SK-N-SH (cell line): ENCODE results near the gene TMEM238L. TPM values are rescaled to one million over a fixed set of nuclear protein-coding genes. Genes with fewer than 3 reads are reported as not detected.

ENCODE experiments used
- CTCF ChIA-PET: fragments of 300-600, 350-600 bp; formaldehyde crosslinking; extraction: SDS; loops from one replicate; lab custom pipeline; 2021; lab: Yijun Ruan, JAX
- POLR2A ChIA-PET: fragments of 350-600 bp; sonication (Branson Sonifier 250); formaldehyde crosslinking; extraction: SDS; loops from one replicate; lab custom pipeline; 2020; ENCODE audit warnings: antibody characterized with exemption, inconsistent platforms; lab: Yijun Ruan, JAX
- DNase-seq: peaks from one replicate; pipeline ENCODE4 v3.0.0; 2012
- H2AFZ ChIP-seq: fragments of 200-600 bp; sonication (generic); 2 replicates; pipeline ENCODE4 v1.8.1; 2016; ENCODE audit warnings: antibody characterized with exemption, mild to moderate bottlenecking, low read depth
- H3F3A ChIP-seq: fragments of 200-600 bp; sonication (generic); replicated peaks from 2 replicates; pipeline ENCODE3; 2016; ENCODE audit warnings: antibody characterized with exemption, mild to moderate bottlenecking; ENCODE audit not compliant: insufficient read depth
- H3K27ac ChIP-seq, 2 experiments: fragments of 200-500 bp in 1 of 2; fragments of 200-600 bp in 1 of 2; sonication (Bioruptor generic) in 1 of 2; sonication (generic), shearing (Covaris generic) in 1 of 2; 2 replicates each; pipeline versions ENCODE4 v1.5.1 to v1.6.1; 2014 to 2016; ENCODE audit warnings: low read depth in 2 of 2, inconsistent platforms in 1 of 2, low read length in 1 of 2, mild to moderate bottlenecking in 1 of 2, mixed read lengths in 1 of 2
- H3K27me3 ChIP-seq: fragments of 200-600 bp; sonication (generic), shearing (Covaris generic); 2 replicates; pipeline ENCODE4 v1.6.1; 2016; ENCODE audit warnings: mixed run types; ENCODE audit not compliant: insufficient read depth
- H3K36me3 ChIP-seq, 2 experiments: fragments of 200-500 bp in 1 of 2; fragments of 200-600 bp in 1 of 2; sonication (Bioruptor generic) in 1 of 2; sonication (generic) in 1 of 2; replicated peaks in 1 of 2; 2 replicates each; pipeline versions ENCODE3 to v1.5.1; 2014 to 2016; ENCODE audit warnings: low read length in 1 of 2, mild to moderate bottlenecking in 1 of 2; ENCODE audit not compliant: insufficient read depth in 2 of 2, control insufficient read depth in 1 of 2
- H3K4me1 ChIP-seq, 2 experiments: fragments of 200-500 bp in 1 of 2; fragments of 200-600 bp in 1 of 2; sonication (Bioruptor generic) in 1 of 2; sonication (generic), shearing (Covaris generic) in 1 of 2; 2 replicates each; pipeline versions ENCODE4 v1.5.1 to v1.6.1; 2014 to 2016; ENCODE audit warnings: low read depth in 1 of 2, low read length in 1 of 2, mixed run types in 1 of 2; ENCODE audit not compliant: insufficient read depth in 2 of 2, control insufficient read depth in 1 of 2
- H3K4me2 ChIP-seq: fragments of 200-600 bp; sonication (generic), shearing (Covaris generic); 2 replicates; pipeline ENCODE4 v1.6.1; 2017; ENCODE audit warnings: mixed run types
- H3K4me3 ChIP-seq, 2 experiments: fragments of 200-500 bp in 1 of 2; fragments of 200-600 bp in 1 of 2; sonication (Bioruptor generic) in 1 of 2; sonication (generic), shearing (Covaris generic) in 1 of 2; 2 replicates each; pipeline versions ENCODE4 v1.5.1 to v1.8.1; 2014 to 2016; ENCODE audit warnings: low read depth in 2 of 2, inconsistent platforms in 1 of 2, low read length in 1 of 2, mild to moderate bottlenecking in 1 of 2, mixed read lengths in 1 of 2, moderate library complexity in 1 of 2
- H3K79me2 ChIP-seq: fragments of 200-600 bp; sonication (generic); 2 replicates; pipeline ENCODE4 v1.8.1; 2017; ENCODE audit warnings: mild to moderate bottlenecking; ENCODE audit not compliant: insufficient read depth
- H3K9ac ChIP-seq: fragments of 200-600 bp; sonication (generic); 2 replicates; pipeline ENCODE4 v1.6.1; 2017; ENCODE audit warnings: mixed run types
- H3K9me2 ChIP-seq: fragments of 200-600 bp; sonication (generic); 2 replicates; pipeline ENCODE4 v1.6.1; 2017; ENCODE audit warnings: mixed run types
- H3K9me3 ChIP-seq: fragments of 200-600 bp; sonication (generic); 2 replicates; pipeline ENCODE4 v1.6.1; 2017; ENCODE audit warnings: mixed run types, mild to moderate bottlenecking, moderate library complexity
- H4K20me1 ChIP-seq: fragments of 200-600 bp; sonication (generic); 2 replicates; pipeline ENCODE4 v1.6.1; 2017; ENCODE audit warnings: mild to moderate bottlenecking, mixed run types; ENCODE audit not compliant: insufficient read depth
- CHD2 ChIP-seq: fragments of 150-350 bp; IDR thresholded peaks from 2 replicates; pipeline ENCODE4 v1.6.1; 2018; ENCODE audit warnings: low read length; ENCODE audit not compliant: partially characterized antibody
- CTCF ChIP-seq: fragments of 200-600 bp; sonication (generic); IDR thresholded peaks from 2 replicates; pipeline ENCODE4 v1.6.1; 2017; ENCODE audit warnings: antibody characterized with exemption, mild to moderate bottlenecking, moderate library complexity
- ELF1 ChIP-seq: IDR thresholded peaks from 2 replicates; pipeline ENCODE4 v1.4.0; 2012
- EP300 ChIP-seq, 2 experiments: IDR thresholded peaks; 2 replicates each; pipeline versions ENCODE4 v1.4.0 to v1.6.1; 2012; ENCODE audit warnings: borderline replicate concordance in 1 of 2, low read depth in 1 of 2, low read length in 1 of 2
- EZH2phosphoT487 ChIP-seq: fragments of 200-600 bp; sonication (generic); IDR thresholded peaks from 2 replicates; pipeline ENCODE4 v1.6.1; 2017; ENCODE audit warnings: low read depth, mixed run types, mild to moderate bottlenecking, antibody characterized with exemption, moderate library complexity, borderline replicate concordance
- GATA2 ChIP-seq: sonication (generic); formaldehyde crosslinking; IDR thresholded peaks from 2 replicates; pipeline ENCODE4 v1.5.0; 2020; ENCODE audit warnings: mild to moderate bottlenecking, missing genetic modification reagents
- MXI1 ChIP-seq: IDR thresholded peaks from 2 replicates; pipeline ENCODE4 v1.6.1; 2012; ENCODE audit warnings: mild to moderate bottlenecking, low read depth, low read length, improper control_type of control experiment
- NFIC ChIP-seq: IDR thresholded peaks from 2 replicates; pipeline ENCODE4 v1.4.0; 2012; ENCODE audit warnings: borderline replicate concordance
- REST ChIP-seq: IDR thresholded peaks from 2 replicates; pipeline ENCODE4 v1.6.1; 2012; ENCODE audit warnings: mild to moderate bottlenecking, low read depth, low read length, moderate library complexity
- RFX5 ChIP-seq: IDR thresholded peaks from 2 replicates; pipeline ENCODE4 v1.6.1; 2012; ENCODE audit warnings: mild to moderate bottlenecking, improper control_type of control experiment, low read length
- RXRA ChIP-seq: IDR thresholded peaks from 2 replicates; pipeline ENCODE4 v1.4.0; 2012; ENCODE audit warnings: low read depth, mild to moderate bottlenecking, borderline replicate concordance
- SIN3A ChIP-seq: IDR thresholded peaks from 2 replicates; pipeline ENCODE4 v1.6.1; 2012; ENCODE audit warnings: low read depth, mild to moderate bottlenecking, low read length, moderate library complexity, borderline replicate concordance
- TAF1 ChIP-seq: IDR thresholded peaks from 2 replicates; pipeline ENCODE4 v1.6.1; 2012; ENCODE audit warnings: low read depth, mild to moderate bottlenecking, low read length, moderate library complexity, borderline replicate concordance
- TCF12 ChIP-seq: IDR thresholded peaks from 2 replicates; pipeline ENCODE4 v1.4.0; 2012
- TEAD4 ChIP-seq: IDR thresholded peaks from 2 replicates; pipeline ENCODE4 v1.4.0; 2012; ENCODE audit warnings: mild to moderate bottlenecking, borderline replicate concordance; ENCODE audit not compliant: insufficient read depth
- USF2 ChIP-seq: fragments of 150-350 bp; IDR thresholded peaks from 2 replicates; pipeline ENCODE4 v1.6.1; 2017; ENCODE audit warnings: antibody characterized with exemption, low read length, low read depth, borderline replicate concordance
- WGBS: methylation state at CpG from one replicate; pipeline ENCODE4 v1.1.6; 2017; ENCODE audit warnings: low lambda C conversion rate; 5-methylcytosine and 5-hydroxymethylcytosine counted together
- polyA plus RNA-seq, 3 experiments: library from polyadenylated mRNA; depleted of rRNA; stranded (reverse); fragments of >200 nt; gene quantifications; 2 replicates each; pipeline ENCODE4 v1.2.3, GENCODE V29; 2012

TMEM238L gene
- polyA plus RNA-seq, 1 of the 3 experiments (the other 2 are of a cell fraction), result not detected

DNA sequence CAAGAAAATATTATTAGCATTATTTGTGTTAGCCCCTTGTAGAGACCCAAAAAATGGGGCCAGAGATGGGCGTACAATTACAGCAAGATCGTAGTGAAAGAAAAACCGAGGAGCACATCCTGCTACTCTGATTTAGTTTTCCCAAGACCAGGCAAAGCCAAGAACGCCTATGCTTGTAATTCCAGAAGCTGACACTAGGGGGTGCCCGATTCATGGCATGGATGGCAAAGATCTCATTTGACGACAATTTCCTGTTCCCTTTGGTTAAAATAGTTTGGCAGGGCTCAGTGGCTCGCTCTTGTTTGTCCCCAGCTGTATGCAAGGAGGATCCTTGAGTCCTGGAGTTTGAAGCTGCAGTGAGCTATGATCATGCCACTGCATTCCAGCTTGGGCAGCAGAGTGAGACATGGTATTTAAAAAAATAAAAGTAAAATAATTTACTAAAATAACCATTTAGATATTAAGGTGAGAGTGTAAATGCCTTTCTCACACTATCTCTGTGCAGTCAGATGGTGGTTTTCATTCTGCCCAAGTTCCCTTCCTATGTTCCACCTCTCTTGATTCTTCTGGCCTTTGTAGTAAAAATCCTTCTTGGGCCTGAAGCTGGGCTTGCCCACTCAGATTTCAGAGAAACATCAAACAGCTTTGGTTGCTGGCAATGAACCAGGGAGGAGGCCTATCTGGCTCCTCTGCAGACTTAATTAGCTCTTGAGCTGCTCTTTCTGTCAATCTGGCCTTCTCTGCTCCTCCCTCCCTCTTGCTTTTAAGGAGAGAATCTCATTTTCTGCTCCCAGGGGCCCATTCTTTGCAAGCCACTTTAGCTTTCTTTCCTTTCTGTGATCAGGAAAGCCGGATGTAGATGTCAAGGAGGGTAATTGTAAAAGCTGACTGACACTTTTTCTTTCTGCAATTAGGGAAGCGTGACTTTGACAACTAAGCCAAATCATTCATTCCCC, 31.2 kb downstream of the TMEM238L start:
- Histone ChIP-seq H3K4me2 (no peak overlapping the region), H2AFZ (no peak overlapping the region), H3K27me3 (no peaks in the 10 kb centered on the region), H3K9me3 (no peaks in the 10 kb centered on the region), H3K9me2 (no peaks in the 10 kb centered on the region), H3K9ac (no peak overlapping the region), H3K4me3 (peak overlapping the region in 1 of 2 experiments; percentile 50; a peak in 1 of 4 replicates), H4K20me1 (no peaks in the 10 kb centered on the region), H3K27ac (peak overlapping the region in 1 of 2 experiments; percentile 34; a peak in 1 of 4 replicates), H3F3A (no peaks in the 10 kb centered on the region), H3K36me3 (no peaks in the 10 kb centered on the region), H3K79me2 (no peaks in the 10 kb centered on the region), H3K4me1 (peaks cover 0 to 10% of the 10 kb centered on the region in 2 experiments; a peak in 1 of 4 replicates)
- TF ChIP-seq TCF12 (no peak), CTCF (peak; percentile 58)
- ChIA-PET POLR2A (no interaction called here), CTCF (interaction anchor here (1.0 to 3.0 kb wide), 9 partner anchors 11 to 91 kb away, joined by 3 to 17 read pairs (median 5); no protein-coding TSS in a partner anchor)
- WGBS, result 25% methylated on average over 9 of the region's 9 CpGs
- DNase-seq, result no peak

- H3K4me2 ChIP-seq, result no peak overlapping the region
- ChIA-PET POLR2A (no interaction called here), CTCF (interaction anchor here (3.0 kb wide), 1 partner anchor 34 kb away, joined by 17 read pairs; no protein-coding TSS in a partner anchor)
- H3K9ac ChIP-seq, result no peak overlapping the region
- no peaks in the 10 kb centered on the region for H3K9me3 ChIP-seq
- peaks cover 0 to 10% of the 10 kb centered on the region in 2 experiments; a peak in 1 of 4 replicates for H3K4me1 ChIP-seq
- H3K9me2 ChIP-seq, result no peaks in the 10 kb centered on the region
- DNase-seq, result no peak
- H3K27me3 ChIP-seq, result no peaks in the 10 kb centered on the region
- H3K79me2 ChIP-seq, result no peaks in the 10 kb centered on the region
- no peaks in the 10 kb centered on the region for H3K36me3 ChIP-seq
- H2AFZ ChIP-seq, result no peak overlapping the region
- H3F3A ChIP-seq, result no peaks in the 10 kb centered on the region
- no peaks in the 10 kb centered on the region for H4K20me1 ChIP-seq
- H3K27ac ChIP-seq, result peak overlapping the region in 1 of 2 experiments; percentile 44; a peak in 1 of 4 replicates
- WGBS, result 44% methylated on average over 2 of the region's 2 CpGs
- no peak overlapping the region for H3K4me3 ChIP-seq
- no peak for TF ChIP-seq GATA2
- TF ChIP-seq RXRA, result no peak
- TF ChIP-seq EZH2phosphoT487, result no peak
- no peak for TF ChIP-seq NFIC
- no peak for TF ChIP-seq USF2
- no peak for TF ChIP-seq EP300 (IDR thresholded peaks at IDR 0.05; ENCODE audit: borderline replicate concordance in 1 of 2, low read depth in 1 of 2, low read length in 1 of 2)
- TF ChIP-seq TEAD4, result no peak
- TF ChIP-seq ELF1, result no peak
- no peak for TF ChIP-seq REST
- no peak for TF ChIP-seq RFX5
- TF ChIP-seq TAF1, result no peak
- TF ChIP-seq SIN3A, result no peak
- no peak for TF ChIP-seq CHD2
- TF ChIP-seq CTCF, result no peak
- TF ChIP-seq MXI1, result no peak
Observed at GRCh38 chr17:10771148-10771547, 32.8 kb downstream of the TMEM238L start.
